OCI-LY3 (cell line): ENCODE measurements around the gene RIPK4.

Experiments used
- CTCF ChIP-seq: fragments of 200-600, 300-600 bp; sonication (generic); IDR thresholded peaks from 2 replicates; pipeline ENCODE4 v1.5.1; 2014; ENCODE audit warnings: antibody characterized with exemption, low read length, low read depth
- EZH2phosphoT487 ChIP-seq: fragments of 200-600 bp; shearing (Covaris generic); IDR thresholded peaks from 2 replicates; pipeline ENCODE4 v1.6.1; 2018; ENCODE audit warnings: antibody characterized with exemption, mixed run types, low read depth

- TF ChIP-seq CTCF (no peak), EZH2phosphoT487 (no peak)
Measured at GRCh38 chr21:41808846-41809245, 42.0 kb upstream of the RIPK4 start.
